AG04450 (cell line): ENCODE measurements around the gene AURKB. TPM values are rescaled to one million over a fixed set of nuclear protein-coding genes. Genes with fewer than 3 reads are reported as not detected.

Source experiments
- CTCF ChIA-PET: fragments of 300-600, 350-600 bp; formaldehyde crosslinking; extraction: SDS; loops from one replicate; lab custom pipeline; 2022; ENCODE audit warnings: antibody characterized with exemption, inconsistent platforms; lab: Charles Lee
- POLR2A ChIA-PET: fragments of 350-600 bp; formaldehyde crosslinking; extraction: SDS; loops from one replicate; lab custom pipeline; 2021; ENCODE audit warnings: antibody characterized with exemption, inconsistent platforms; lab: Yijun Ruan, JAX
- DNase-seq: peaks from one replicate; pipeline ENCODE4 v3.0.0-alpha.2; 2011; ENCODE audit warnings: low read depth, low spot score
- H3K27ac ChIP-seq: one replicate; pipeline ENCODE4 v1.5.1; 2012; ENCODE audit warnings: low read depth, low read length, control low read depth
- H3K27me3 ChIP-seq: one replicate; pipeline ENCODE4 v1.6.0; 2012; ENCODE audit warnings: low read length; ENCODE audit not compliant: control insufficient read depth, insufficient read depth
- H3K4me3 ChIP-seq: 2 replicates; pipeline ENCODE4 v1.5.1; 2011; ENCODE audit warnings: mild to moderate bottlenecking, low read depth, low read length, control low read depth
- H3K9me3 ChIP-seq: 2 replicates; pipeline ENCODE4 v1.5.1; 2012; ENCODE audit warnings: low read length; ENCODE audit not compliant: control insufficient read depth, insufficient read depth
- polyA plus RNA-seq: library from polyadenylated mRNA; depleted of rRNA; stranded (reverse); fragments of >200 nt; gene quantifications from 2 replicates; pipeline ENCODE4 v1.2.3, GENCODE V29; 2011
- TF ChIP-seq, protein P1 (sequence below): IDR thresholded peaks from 2 replicates; pipeline ENCODE4 v1.5.1; 2011; ENCODE audit warnings: low read depth, low read length, control low read depth, inconsistent platforms

Gene AURKB
- polyA plus RNA-seq, 1 experiment = 5.9 TPM

DNA sequence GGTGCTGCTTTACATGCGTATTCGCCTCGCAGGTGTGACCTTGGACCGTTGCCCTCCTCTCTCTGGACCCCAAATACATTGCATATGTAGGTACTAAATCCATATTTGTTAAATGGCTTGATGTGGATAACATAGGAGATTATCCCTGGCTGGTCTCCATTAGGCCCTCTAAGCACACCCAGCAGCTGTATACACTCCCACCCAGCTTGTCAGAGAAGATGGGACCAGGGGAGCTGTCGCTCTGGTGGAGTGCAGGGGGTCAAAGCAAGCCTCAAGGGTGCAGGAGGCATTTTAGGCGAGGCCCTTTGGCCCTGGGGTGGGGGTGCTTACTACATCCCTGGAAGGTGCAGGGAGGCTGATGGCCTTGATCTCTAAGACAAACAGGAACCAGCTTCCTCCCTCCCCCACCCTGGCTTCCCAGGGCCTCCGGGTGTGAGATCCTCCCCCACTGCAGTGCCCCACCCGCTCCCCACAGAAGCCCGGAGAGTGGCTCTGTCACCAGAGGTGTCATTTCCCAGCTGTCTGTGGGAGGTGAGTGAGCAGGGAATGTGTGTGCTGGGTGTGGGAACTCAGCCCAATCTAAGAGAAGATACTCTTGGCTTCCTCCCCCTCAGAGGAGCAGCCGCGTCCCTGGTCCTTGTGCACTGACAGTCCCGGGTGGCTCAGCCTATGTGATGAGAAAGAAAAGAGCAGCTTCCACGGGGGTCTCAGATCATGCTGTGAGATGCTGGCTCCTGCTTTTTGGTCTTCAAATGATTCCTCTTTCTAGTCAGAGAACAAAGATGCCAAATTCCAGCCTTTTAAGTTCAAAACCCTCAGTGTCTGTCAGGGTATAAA is 46.2 kb downstream of the AURKB start:
- ChIA-PET CTCF (no interaction called here), POLR2A (interaction anchor here (1.0 to 1.3 kb wide), 2 partner anchors 9 to 13 kb away, joined by 4 to 9 read pairs; no protein-coding TSS in a partner anchor)
- Histone ChIP-seq H3K27me3 (no peaks in the 10 kb centered on the region), H3K4me3 (no peak overlapping the region), H3K27ac (peak overlapping the region; percentile 47), H3K9me3 (no peaks in the 10 kb centered on the region; the same call in 1 of the 2 replicates)
- DNase-seq = no peak
- TF ChIP-seq, protein P1, sequence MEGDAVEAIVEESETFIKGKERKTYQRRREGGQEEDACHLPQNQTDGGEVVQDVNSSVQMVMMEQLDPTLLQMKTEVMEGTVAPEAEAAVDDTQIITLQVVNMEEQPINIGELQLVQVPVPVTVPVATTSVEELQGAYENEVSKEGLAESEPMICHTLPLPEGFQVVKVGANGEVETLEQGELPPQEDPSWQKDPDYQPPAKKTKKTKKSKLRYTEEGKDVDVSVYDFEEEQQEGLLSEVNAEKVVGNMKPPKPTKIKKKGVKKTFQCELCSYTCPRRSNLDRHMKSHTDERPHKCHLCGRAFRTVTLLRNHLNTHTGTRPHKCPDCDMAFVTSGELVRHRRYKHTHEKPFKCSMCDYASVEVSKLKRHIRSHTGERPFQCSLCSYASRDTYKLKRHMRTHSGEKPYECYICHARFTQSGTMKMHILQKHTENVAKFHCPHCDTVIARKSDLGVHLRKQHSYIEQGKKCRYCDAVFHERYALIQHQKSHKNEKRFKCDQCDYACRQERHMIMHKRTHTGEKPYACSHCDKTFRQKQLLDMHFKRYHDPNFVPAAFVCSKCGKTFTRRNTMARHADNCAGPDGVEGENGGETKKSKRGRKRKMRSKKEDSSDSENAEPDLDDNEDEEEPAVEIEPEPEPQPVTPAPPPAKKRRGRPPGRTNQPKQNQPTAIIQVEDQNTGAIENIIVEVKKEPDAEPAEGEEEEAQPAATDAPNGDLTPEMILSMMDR = no peak

DNA sequence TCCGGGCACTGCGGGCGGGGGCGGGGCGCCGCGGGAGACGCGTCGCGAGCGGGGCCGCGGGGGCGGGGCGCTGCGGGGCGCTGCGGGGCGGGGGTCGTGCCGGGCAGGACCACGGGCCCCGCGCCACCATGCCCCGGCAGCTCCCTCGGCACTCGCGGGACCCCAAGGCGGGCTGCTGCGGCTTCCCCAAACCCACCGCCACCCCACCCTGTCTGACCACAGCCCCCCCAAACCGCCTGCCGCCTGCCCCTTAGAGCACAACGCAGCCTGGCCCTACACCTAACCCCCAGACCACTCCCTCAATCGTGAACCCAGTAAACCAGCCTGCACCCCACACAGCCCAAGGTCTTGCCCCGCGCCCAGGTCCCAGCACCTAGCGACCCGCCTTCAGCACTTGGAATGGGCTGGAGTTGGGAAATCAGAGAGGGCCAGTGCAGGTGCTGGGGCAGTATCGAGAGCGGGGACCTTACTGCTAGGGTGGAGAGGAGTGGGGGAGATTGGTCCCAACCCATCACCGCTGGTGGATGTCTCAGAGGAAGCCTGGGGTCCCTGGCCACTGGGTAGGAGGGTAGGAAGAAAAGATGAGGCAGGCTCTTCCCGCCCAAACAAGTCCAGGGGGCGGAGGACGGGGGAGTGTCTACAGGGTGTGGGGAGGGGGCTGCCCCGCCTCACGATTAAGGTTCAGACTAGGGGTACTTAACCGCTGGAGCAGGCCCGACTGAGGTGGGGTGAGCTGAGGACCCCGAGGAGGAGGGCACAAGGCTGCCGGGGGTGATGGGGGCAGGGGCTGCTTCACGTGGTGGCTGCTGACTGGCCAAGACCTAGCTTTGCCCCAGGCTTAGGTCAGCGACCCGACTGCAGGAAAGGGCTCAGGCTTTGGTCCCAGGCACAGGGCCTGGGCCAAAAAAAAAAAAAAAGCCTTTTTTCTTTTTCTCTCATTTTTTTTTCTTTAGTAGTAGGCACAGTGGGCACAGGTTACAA is 47.1 kb downstream of the AURKB start:
- H3K9me3 ChIP-seq = no peaks in the 10 kb centered on the region; the same call in 1 of the 2 replicates
- CTCF ChIA-PET = interaction anchor here (0.6 kb wide), 1 partner anchor 530 kb away, joined by 6 read pairs; no protein-coding TSS in a partner anchor
- peak overlapping the region; percentile 47 for H3K27ac ChIP-seq
- TF ChIP-seq, protein P1 = no peak
- POLR2A ChIA-PET = interaction anchor here (0.6 to 1.3 kb wide), 2 partner anchors 10 to 812 kb away, joined by 3 to 9 read pairs; no protein-coding TSS in a partner anchor
- H3K27me3 ChIP-seq = no peaks in the 10 kb centered on the region
- DNase-seq = no peak
- peak overlapping the region; percentile 90 for H3K4me3 ChIP-seq

DNA sequence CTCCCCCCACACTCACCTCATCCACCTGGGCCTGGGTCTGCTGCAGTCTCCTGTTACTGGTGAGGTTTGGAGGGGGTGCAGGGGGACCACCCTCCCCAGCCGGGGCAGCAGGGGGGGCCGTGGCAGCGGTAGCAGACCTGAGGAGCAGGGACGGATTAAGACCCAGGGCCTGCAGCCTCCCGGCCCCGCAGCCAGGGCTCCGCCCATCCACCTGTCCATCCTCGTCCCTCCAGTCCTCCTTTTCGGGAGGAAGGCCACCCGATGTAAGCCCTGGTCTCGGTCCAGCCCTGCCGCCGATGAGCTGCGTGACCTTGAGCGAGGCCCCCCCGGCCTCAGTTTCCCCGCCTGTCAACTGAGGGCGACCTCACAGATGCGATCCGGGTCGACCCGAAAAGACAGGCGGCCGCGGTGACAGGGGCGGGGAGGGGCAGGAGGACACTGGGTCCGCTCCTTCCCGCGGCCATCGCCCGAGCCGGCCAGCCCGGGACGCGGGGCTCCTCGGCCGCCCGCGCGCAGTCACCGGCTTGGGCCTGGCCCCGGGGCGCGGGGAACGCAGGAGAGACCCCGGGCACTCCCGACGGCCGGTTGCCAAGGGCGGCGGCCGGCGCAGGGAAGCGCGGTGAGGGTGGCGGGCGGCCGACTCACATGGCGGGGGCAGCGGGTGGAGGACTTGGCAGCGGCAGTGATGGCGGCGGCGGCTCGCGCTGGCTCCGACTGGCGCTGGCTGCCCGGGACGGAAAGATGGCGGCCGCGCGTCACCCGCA is 48.0 kb downstream of the AURKB start, which contains the start of gene VAMP2:
Gene VAMP2 (minus strand): TSS at position 716 of the 764 bp plus-strand sequence. CDS start 69 bp downstream, at position 647.
- peak within 1 kb of the TSS; percentile 47 for H3K27ac ChIP-seq
- DNase-seq = no peak
- POLR2A ChIA-PET = interaction anchor here (0.6 kb wide), 1 partner anchor 811 kb away, joined by 3 read pairs; no protein-coding TSS in a partner anchor

More for the DNA sequence above, 48.0 kb downstream of the AURKB start, which contains the start of gene VAMP2:
- CTCF ChIA-PET = interaction anchor here (0.6 kb wide), 1 partner anchor 28 kb away, joined by 3 read pairs; the partner anchor contains the start of gene BORCS6
- peak within 1 kb of the TSS; percentile 90 for H3K4me3 ChIP-seq
- no peaks in the 10 kb centered on the region; the same call in 1 of the 2 replicates for H3K9me3 ChIP-seq
- TF ChIP-seq, protein P1 = no peak
- no peaks in the 10 kb centered on the region for H3K27me3 ChIP-seq
